Fibroblast of mammary gland (primary cell): ENCODE results near the gene SND1.

Experiments used
- DNase-seq: peaks from one replicate; pipeline ENCODE4 v3.0.0-alpha.2; 2010; ENCODE audit warnings: low read depth
- H3K4me3 ChIP-seq: 2 replicates; pipeline ENCODE4 v1.5.1; 2011; ENCODE audit warnings: low read depth, mild to moderate bottlenecking, low read length, moderate library complexity; ENCODE audit not compliant: control insufficient read depth
- CTCF ChIP-seq: conservative IDR thresholded peaks from 2 replicates; pipeline ENCODE4 v1.5.1; 2011; ENCODE audit warnings: low read depth, low read length, inconsistent platforms; ENCODE audit not compliant: control insufficient read depth, insufficient read depth

SND1 gene

GRCh38 chr7:128131115-128131514 lies 479.1 kb downstream of the SND1 start:
- no peak overlapping the region for H3K4me3 ChIP-seq
- DNase-seq = no peak
- no peak for TF ChIP-seq CTCF

GRCh38 chr7:128131731-128132130 lies 479.7 kb downstream of the SND1 start:
- TF ChIP-seq CTCF = no peak
- no peak for DNase-seq
- H3K4me3 ChIP-seq = no peak overlapping the region

- DNase-seq = no peak
- no peak for TF ChIP-seq CTCF
- H3K4me3 ChIP-seq = no peak overlapping the region
These were observed 480.6 kb downstream of the SND1 start for GRCh38 chr7:128132426-128133069.

GRCh38 chr7:128135159-128135514 lies 483.1 kb downstream of the SND1 start:
- no peak for TF ChIP-seq CTCF
- no peak overlapping the region for H3K4me3 ChIP-seq
- DNase-seq = no peak

GRCh38 chr7:128135515-128136214 lies 483.7 kb downstream of the SND1 start:
- DNase-seq = peak; percentile 59
- TF ChIP-seq CTCF = peak; percentile 36
- peak overlapping the region; percentile 44 for H3K4me3 ChIP-seq

GRCh38 chr7:128136215-128136597 lies 484.2 kb downstream of the SND1 start:
- DNase-seq = no peak
- TF ChIP-seq CTCF = no peak
- H3K4me3 ChIP-seq = peak overlapping the region; percentile 44
